TTC549 (cell line): ENCODE measurements around the gene NTRK3.
"Not testable (repeated sequence)": the region's sequence is repeated elsewhere in the genome, so short reads cannot be mapped to it uniquely, and the experiment has no call there.

Source experiments
- FAIRE-seq: peaks from 2 replicates; lab custom pipeline; 2012; peaks lifted over from hg19 to GRCh38; lab: Jason Lieb, UNC

The NTRK3 gene

DNA sequence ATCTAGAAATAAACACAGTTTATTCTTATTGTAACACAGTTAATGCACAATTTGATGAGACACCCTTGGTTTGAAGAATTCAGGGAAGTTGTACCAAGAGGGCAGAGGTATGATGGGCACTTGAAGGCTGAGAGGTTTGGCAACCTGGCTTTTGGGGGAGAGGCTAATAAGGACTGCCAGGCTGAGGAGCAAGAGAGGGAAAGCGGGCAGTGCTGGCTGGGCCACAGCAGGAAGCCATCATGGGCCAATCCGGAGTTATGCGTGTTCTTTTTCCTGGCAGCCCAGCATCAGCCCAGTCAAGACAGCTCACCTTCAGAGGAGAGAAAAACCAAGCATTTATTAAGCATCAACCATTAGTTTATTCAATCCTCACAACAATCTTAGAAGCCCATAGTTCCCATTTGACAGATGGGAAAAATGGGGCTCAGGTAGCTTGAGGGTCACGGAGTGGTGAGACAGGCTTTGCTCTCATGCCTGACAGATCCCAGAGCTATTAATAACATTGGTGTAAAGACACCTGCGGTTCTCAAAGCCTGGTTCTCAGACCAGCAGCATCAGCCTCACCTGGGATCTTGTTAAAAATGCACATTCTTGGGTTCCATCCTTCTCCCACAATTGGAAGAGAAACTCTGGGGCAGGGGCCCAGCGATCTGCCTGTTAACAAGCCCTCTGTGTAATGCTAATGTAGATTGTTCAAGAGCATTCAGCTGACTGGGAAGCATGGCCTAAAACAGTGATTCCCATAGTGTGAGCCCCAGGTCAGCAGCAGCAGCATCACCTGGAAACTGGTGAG lies 183.7 kb downstream of the NTRK3 start:
- no peak for FAIRE-seq

GRCh38 chr15:88072133-88072532 lies 184.4 kb downstream of the NTRK3 start:
- FAIRE-seq = not testable (repeated sequence)

- FAIRE-seq = no peak
Observed at GRCh38 chr15:88071141-88071540, 185.4 kb downstream of the NTRK3 start.

- FAIRE-seq = no peak
Observed at GRCh38 chr15:88069561-88069960, 187.0 kb downstream of the NTRK3 start.

- FAIRE-seq = no peak
Observed at GRCh38 chr15:88067331-88067685, 189.2 kb downstream of the NTRK3 start.

GRCh38 chr15:88066636-88067330 lies 189.8 kb downstream of the NTRK3 start:
- FAIRE-seq = no peak

DNA sequence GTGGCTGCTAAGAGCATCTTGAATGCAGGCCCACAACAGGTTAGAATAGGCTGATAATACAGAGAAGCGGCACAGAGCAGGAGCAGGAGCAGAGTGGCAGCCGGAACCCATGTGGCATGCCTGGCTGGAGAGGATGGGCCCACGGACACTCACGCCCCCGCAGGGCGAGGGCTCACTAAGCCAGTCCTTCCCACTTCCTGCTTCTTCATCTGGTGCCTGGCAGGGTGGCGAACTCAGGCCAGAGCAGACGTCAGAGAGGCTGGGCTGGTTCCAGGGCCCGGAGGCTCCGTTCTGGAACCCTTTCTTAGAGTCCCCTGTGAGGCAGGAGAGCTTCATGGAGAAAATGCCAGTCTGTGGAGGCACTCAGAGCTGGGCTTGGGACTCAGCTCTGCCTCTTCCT lies 195.1 kb downstream of the NTRK3 start:
- FAIRE-seq = no peak

DNA sequence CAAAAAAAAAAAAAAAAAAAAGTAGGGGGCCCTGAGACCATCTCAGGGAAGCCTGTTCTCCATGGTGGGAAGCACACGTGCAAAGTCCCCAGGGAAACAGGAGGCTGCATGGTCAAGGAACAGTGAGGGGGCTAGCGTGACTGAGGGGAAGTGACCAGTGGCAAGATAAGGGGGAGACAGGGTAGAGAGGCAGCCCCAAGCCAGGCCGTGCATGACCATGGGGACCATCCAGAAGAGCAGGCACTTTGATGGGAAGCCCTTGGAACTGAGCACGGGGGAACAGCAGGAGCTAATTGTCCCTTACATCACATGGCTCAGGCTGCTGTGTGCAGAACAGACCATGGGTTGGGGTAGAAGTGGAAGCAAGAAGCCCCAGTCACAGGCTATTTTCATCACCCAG lies 196.2 kb downstream of the NTRK3 start:
- no peak for FAIRE-seq

DNA sequence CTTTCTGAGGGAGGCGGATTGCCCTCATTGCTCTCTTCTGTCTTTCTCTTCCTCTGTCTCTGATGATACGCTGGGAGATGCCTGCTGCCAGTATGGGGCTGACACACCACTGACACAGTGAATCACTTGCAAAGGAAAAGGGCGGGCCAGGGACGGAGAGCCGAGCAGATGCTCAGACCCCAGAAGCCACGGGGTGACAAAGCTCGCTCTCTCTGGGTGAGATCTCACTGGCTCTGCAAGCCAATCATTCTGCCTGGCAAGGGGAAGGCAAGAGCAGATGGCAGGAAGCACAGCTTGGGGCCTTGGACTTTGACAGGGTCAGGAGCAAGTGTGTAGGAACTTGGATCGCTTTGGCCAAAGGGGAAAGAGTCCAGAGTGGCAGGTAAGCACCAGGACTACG lies 198.7 kb downstream of the NTRK3 start:
- FAIRE-seq = no peak

GRCh38 chr15:88049506-88049905 lies 207.0 kb downstream of the NTRK3 start:
- FAIRE-seq = no peak

- FAIRE-seq = no peak
Observed at GRCh38 chr15:88048755-88049154, 207.8 kb downstream of the NTRK3 start.

DNA sequence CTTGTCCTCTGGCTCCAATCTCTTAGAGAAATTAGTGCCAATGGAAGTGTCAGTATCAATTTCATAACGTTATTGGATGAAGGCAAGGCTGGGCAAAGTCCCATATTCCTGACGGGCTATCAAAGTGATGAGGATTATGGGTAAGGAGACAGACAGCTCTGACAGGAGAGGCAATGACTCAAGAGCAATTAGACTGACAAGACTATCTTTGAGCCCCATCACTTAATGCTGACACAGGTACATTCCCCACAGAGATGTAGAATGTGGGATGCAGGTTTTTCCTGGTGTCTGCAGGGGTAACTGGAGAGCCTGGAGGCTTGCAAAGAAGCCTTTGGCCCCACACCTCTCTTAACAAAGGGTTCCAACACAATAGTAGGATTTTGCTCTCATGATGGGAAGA lies 208.3 kb downstream of the NTRK3 start:
- FAIRE-seq = no peak

DNA sequence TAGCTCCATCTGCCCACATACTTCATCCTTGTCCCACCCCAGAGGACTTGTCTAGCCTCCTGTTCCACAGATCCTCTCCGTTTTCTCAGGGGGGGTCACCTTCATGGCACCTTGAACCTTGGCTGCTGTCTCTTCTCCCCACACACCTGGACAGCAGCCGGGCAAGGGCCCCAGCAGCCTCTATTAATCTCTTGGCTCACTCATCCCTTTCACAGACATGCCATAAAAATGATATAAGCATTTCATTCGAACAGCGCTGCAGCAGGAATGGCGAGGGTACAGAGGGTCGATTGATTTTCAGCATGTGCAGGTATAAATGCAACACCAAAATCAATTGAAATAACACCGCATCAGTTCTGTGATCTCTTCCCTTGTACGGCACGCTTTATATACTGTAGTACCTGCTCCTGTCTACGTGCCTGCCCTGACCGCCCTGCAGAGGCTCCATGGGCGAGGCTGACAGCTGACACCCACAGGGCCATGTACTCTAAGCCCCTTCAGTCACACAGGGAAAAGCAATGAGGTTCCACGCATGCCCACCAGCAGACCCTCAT lies 209.9 kb downstream of the NTRK3 start:
- no peak for FAIRE-seq

- no peak for FAIRE-seq
Observed at GRCh38 chr15:88043396-88043795, 213.1 kb downstream of the NTRK3 start.

- no peak for FAIRE-seq
Observed at GRCh38 chr15:88042047-88042446, 214.5 kb downstream of the NTRK3 start.

- no peak for FAIRE-seq
Observed at GRCh38 chr15:88040516-88040915, 216.0 kb downstream of the NTRK3 start.

- no peak for FAIRE-seq
Observed at GRCh38 chr15:88038261-88038660, 218.3 kb downstream of the NTRK3 start.

GRCh38 chr15:88036154-88036839 lies 220.2 kb downstream of the NTRK3 start:
- FAIRE-seq = no peak

GRCh38 chr15:88035381-88035780 lies 221.2 kb downstream of the NTRK3 start:
- no peak for FAIRE-seq

DNA sequence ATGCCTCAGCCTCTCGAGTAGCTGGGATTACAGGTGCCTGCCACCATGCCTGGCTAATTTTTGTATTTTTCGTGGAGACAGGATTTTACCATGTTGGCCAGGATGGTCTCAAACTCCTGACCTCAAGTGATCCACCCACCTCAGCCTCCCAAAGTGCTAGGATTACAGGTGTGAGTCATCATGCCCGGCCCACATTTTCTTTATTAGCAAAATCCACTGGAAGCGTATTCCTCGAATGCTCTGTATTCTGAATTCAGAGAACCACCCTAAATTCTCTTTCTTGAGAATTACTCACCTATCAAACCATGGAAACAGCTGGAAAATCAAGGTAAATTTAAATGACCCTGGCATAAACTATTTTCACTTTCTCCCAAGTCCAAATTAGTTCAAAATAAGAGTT lies 223.1 kb downstream of the NTRK3 start:
- not testable (repeated sequence) for FAIRE-seq

- FAIRE-seq = no peak
Observed at GRCh38 chr15:88032787-88033186, 223.8 kb downstream of the NTRK3 start.

GRCh38 chr15:88031461-88031860 lies 225.1 kb downstream of the NTRK3 start:
- FAIRE-seq = no peak

DNA sequence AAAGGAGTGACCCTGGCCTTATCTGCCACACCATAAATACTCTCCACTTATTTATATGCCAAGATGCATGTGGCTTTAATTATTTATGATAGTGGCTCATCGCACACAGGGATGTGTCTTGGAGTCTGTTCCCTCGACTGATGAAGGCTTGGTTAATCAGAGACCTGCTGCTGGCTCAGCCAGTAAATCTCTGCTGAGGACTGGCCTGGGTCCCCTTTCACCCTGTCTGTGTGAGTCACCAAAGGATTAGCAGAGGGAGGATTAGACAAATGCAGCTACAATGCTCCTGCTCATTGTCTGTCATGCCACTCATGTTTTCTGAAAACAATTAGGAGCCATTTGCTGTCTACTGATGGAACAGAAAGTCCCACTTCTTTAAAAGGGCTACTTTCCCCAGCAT lies 226.8 kb downstream of the NTRK3 start:
- no peak for FAIRE-seq
